ENCODE results near the gene TNIK.
"Not testable (repeated sequence)": the region's sequence is repeated elsewhere in the genome, so short reads cannot be mapped to it uniquely, and the experiment has no call there.

TNIK gene

GRCh38 chr3:171155122-171155700 lies 305.0 kb downstream of the TNIK start:
- no peak for DNase-seq

GRCh38 chr3:171150945-171151344 lies 309.3 kb downstream of the TNIK start:
- DNase-seq: no peak

GRCh38 chr3:171149526-171150116 lies 310.6 kb downstream of the TNIK start:
- no peak for DNase-seq

- DNase-seq: no peak
Measured at GRCh38 chr3:171145798-171146197, 314.4 kb downstream of the TNIK start.

GRCh38 chr3:171142985-171143384 lies 317.2 kb downstream of the TNIK start:
- no peak for DNase-seq

- DNase-seq: no peak
Measured at GRCh38 chr3:171140246-171140645, 320.0 kb downstream of the TNIK start.

- no peak for DNase-seq
Measured at GRCh38 chr3:171138027-171138426, 322.2 kb downstream of the TNIK start.

- no peak for DNase-seq
Measured at GRCh38 chr3:171135549-171135948, 324.7 kb downstream of the TNIK start.

- DNase-seq: no peak
Measured at GRCh38 chr3:171133796-171134569, 326.2 kb downstream of the TNIK start.

- DNase-seq: peak; percentile 51
Measured at GRCh38 chr3:171133337-171133736, 326.9 kb downstream of the TNIK start.

GRCh38 chr3:171132873-171133272 lies 327.3 kb downstream of the TNIK start:
- DNase-seq: no peak

GRCh38 chr3:171129827-171130226 lies 330.4 kb downstream of the TNIK start:
- DNase-seq: no peak

- no peak for DNase-seq
Measured at GRCh38 chr3:171127611-171128010, 332.6 kb downstream of the TNIK start.

- no peak for DNase-seq
Measured at GRCh38 chr3:171126478-171127209, 333.6 kb downstream of the TNIK start.

- DNase-seq: peak; percentile 29
Measured at GRCh38 chr3:171125010-171125409, 335.2 kb downstream of the TNIK start.

GRCh38 chr3:171123915-171124314 lies 336.3 kb downstream of the TNIK start:
- peak; percentile 95 for DNase-seq

- peak; percentile 70 for DNase-seq
Measured at GRCh38 chr3:171122861-171123260, 337.3 kb downstream of the TNIK start.

GRCh38 chr3:171122240-171122639 lies 338.0 kb downstream of the TNIK start:
- DNase-seq: no peak

GRCh38 chr3:171121801-171122200 lies 338.4 kb downstream of the TNIK start:
- no peak for DNase-seq

- DNase-seq: not testable (repeated sequence)
Measured at GRCh38 chr3:171119402-171119801, 340.8 kb downstream of the TNIK start.

- DNase-seq: not testable (repeated sequence)
Measured at GRCh38 chr3:171118993-171119392, 341.2 kb downstream of the TNIK start.

GRCh38 chr3:171116824-171117395 lies 343.3 kb downstream of the TNIK start:
- DNase-seq: peak; percentile 55

- peak; percentile 19 for DNase-seq
Measured at GRCh38 chr3:171116365-171116764, 343.8 kb downstream of the TNIK start.

All from inflammatory macrophage treated with lipopolysaccharide for 4 hours (primary cell).